Measurements from ENCODE around the gene ING3. TPM values are rescaled to one million over a fixed set of nuclear protein-coding genes. Genes with fewer than 3 reads are reported as not detected.

Gene ING3
- total and polyA plus RNA-seq, 8 donors, result 6.2 to 10.8 (median 7.6) TPM

DNA sequence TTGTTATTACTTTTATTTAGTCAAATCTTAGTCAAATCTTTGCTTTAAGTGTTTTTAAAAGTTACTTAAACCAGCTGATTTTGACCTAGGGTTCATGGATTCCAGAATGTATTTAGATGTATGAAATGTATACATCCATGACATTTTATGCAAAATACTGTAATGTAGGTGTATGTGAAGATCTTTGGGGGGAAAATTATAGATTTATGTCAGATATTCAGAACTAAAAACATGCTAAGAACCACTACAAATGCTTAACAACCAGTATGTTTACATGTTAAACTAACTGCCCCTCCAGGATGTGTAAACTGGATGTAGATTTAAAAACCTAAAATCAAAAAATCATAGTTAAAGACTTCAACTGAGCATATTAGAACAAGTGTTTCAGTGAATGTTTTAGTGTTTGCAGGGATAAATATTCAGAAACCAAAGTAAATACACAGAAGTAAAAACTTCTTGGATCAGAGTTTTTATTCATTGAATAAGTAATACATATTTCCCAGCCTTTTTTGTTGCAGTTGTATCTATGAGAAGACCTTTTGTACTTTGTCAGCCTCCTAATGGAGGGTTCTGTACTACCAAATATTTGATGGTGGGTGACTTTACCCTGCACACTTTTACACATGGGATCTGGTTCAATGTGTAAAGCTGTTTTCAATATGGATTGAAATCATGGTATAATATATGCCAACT is 41.8 kb downstream of the ING3 start:
- H3K27me3 ChIP-seq, result peaks cover 0 to 26% (median 5%) of the 10 kb centered on the region in 4 donors
- TF ChIP-seq, protein P1, sequence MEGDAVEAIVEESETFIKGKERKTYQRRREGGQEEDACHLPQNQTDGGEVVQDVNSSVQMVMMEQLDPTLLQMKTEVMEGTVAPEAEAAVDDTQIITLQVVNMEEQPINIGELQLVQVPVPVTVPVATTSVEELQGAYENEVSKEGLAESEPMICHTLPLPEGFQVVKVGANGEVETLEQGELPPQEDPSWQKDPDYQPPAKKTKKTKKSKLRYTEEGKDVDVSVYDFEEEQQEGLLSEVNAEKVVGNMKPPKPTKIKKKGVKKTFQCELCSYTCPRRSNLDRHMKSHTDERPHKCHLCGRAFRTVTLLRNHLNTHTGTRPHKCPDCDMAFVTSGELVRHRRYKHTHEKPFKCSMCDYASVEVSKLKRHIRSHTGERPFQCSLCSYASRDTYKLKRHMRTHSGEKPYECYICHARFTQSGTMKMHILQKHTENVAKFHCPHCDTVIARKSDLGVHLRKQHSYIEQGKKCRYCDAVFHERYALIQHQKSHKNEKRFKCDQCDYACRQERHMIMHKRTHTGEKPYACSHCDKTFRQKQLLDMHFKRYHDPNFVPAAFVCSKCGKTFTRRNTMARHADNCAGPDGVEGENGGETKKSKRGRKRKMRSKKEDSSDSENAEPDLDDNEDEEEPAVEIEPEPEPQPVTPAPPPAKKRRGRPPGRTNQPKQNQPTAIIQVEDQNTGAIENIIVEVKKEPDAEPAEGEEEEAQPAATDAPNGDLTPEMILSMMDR (IDR thresholded peaks at IDR 0.05), result no peak
- H3K4me3 ChIP-seq, result no peak overlapping the region
- no peaks in the 10 kb centered on the region for H3K36me3 ChIP-seq
- no peaks in the 10 kb centered on the region for H3K9me3 ChIP-seq
- peaks cover 0 to 3% (median 0%) of the 10 kb centered on the region in 3 donors for H3K4me1 ChIP-seq
- intact Hi-C loops (cut with DNase I), result no loop called here
- no peak for FAIRE-seq
- ATAC-seq, result no peak
- no peak overlapping the region for H3K27ac ChIP-seq
- no peak for DNase-seq

DNA sequence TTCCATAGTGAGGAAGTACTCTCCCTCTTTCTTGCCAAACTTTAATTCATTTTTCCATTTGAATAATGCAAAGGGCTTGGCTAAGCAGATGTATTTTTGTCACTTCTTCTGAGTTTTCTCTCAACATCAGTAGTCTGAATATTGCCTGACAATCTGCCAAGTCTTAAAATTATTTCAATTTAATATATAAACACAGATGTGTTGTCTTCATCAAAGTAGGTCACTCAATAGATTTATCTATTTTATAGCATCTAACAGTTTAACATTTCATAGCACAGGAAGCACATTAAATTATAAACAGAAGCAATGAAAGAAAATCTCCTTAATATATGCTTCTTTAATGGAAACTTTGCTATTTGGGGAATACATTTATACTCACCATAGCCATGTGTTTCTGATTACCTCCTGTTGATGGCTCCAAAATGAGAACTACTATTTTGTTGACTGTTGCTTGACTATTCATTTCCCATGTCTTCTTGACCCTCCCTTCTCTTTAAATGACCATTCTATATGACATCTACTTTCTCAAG is 42.5 kb downstream of the ING3 start:
- no peak for ATAC-seq
- peaks cover 0 to 26% (median 5%) of the 10 kb centered on the region in 4 donors for H3K27me3 ChIP-seq
- H3K27ac ChIP-seq, result no peak overlapping the region
- no peak for DNase-seq
- H3K4me1 ChIP-seq, result peaks cover 0 to 3% (median 0%) of the 10 kb centered on the region in 3 donors
- TF ChIP-seq, protein P1 (IDR thresholded peaks at IDR 0.05), result no peak
- intact Hi-C loops (cut with DNase I), result no loop called here
- H3K9me3 ChIP-seq, result no peaks in the 10 kb centered on the region
- H3K36me3 ChIP-seq, result no peaks in the 10 kb centered on the region
- no peak overlapping the region for H3K4me3 ChIP-seq
- FAIRE-seq, result no peak

- no peak for DNase-seq
- no peak for FAIRE-seq
- TF ChIP-seq, protein P1 (IDR thresholded peaks at IDR 0.05), result no peak
- H3K27me3 ChIP-seq, result peaks cover 0 to 26% (median 5%) of the 10 kb centered on the region in 4 donors
- H3K36me3 ChIP-seq, result no peaks in the 10 kb centered on the region
- no peak overlapping the region for H3K4me3 ChIP-seq
- H3K9me3 ChIP-seq, result no peaks in the 10 kb centered on the region
- H3K27ac ChIP-seq, result no peak overlapping the region
- H3K4me1 ChIP-seq, result peaks cover 0 to 3% (median 0%) of the 10 kb centered on the region in 3 donors
- intact Hi-C loops (cut with DNase I), result no loop called here
- 60 to 71% methylated on average over 5 of the region's 5 CpGs for WGBS, 2 donors
- ATAC-seq, result no peak
These were observed 43.1 kb downstream of the ING3 start for GRCh38 chr7:120993553-120994191.

DNA sequence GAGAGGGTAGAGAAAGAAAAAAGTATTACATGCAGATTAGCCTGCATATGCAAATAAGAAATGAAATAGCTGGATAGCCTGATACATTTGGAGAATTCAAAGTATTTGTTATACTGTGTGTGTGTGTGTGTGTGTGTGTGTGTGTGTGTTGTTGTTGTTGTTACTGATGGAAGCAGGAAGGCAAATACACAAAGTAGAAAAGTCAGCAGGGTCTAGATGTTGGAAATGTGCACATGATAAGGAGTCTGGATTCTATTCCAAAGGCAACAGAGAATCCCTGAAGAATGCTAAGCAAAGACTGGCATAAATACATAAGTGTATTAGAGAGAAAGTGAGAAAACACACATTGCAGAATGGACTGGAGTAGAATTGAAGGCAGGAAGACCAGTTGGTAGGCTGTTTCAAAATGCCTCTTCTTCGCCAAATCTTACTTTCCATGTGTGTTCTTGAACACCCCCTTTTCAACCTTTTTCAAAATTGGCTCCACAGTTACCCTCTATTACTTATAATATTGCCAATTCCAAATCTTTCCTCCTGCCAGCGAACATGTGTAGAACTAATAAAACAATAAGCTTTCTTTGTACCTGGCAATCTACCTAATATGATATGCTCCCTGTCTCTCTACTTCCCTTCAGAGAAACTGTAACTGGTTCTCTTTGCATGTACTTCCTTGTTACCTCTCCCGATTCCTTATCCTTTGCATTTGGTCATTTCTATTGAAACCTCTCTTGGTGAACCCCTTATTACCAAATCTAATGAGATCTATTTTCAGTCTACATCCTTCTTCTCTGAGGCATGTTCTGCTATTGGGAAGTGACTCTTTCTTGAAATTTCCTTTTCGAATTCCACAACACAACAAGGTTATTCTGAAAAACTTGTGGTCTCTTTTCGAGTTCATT is 44.2 kb downstream of the ING3 start:
- TF ChIP-seq, protein P1 (IDR thresholded peaks at IDR 0.05), result no peak
- 70 to 84% methylated on average over 5 of the region's 5 CpGs for WGBS, 2 donors
- ATAC-seq (no peak), FAIRE-seq (no peak), DNase-seq (no peak)
- Histone ChIP-seq H3K36me3 (no peaks in the 10 kb centered on the region), H3K9me3 (no peaks in the 10 kb centered on the region), H3K4me1 (no peaks in the 10 kb centered on the region), H3K27ac (no peak overlapping the region), H3K27me3 (peaks cover 0 to 26% (median 5%) of the 10 kb centered on the region in 4 donors), H3K4me3 (no peak overlapping the region)
- intact Hi-C loops (cut with DNase I), result no loop called here
